Liver (tissue), 3 donors: ENCODE results near the gene PLAAT4.

Experiments
- CTCF ChIP-seq: fragments of 150-350 bp; IDR thresholded peaks from 2 replicates; pipeline ENCODE4 v1.5.1; 2017; ENCODE audit warnings: improper control_type of control experiment, low read depth, low read length; ENCODE audit not compliant: missing input control
- EGR1 ChIP-seq, 2 donors: IDR thresholded peaks; 2 replicates each; pipeline ENCODE4 v1.6.1; 2016 to 2018; ENCODE audit warnings: antibody characterized with exemption in 2 of 2, low read depth in 2 of 2
- GABPA ChIP-seq, 2 donors: IDR thresholded peaks in 1 of 2; conservative IDR thresholded peaks in 1 of 2; 2 replicates each; pipeline ENCODE4 v1.6.1; 2016; ENCODE audit warnings: antibody characterized with exemption in 2 of 2, mild to moderate bottlenecking in 1 of 2, moderate library complexity in 1 of 2
- JUND ChIP-seq, 2 donors: IDR thresholded peaks; 2 replicates each; pipeline ENCODE4 v1.6.1; 2016; ENCODE audit warnings: antibody characterized with exemption in 2 of 2
- MAX ChIP-seq: IDR thresholded peaks from 2 replicates; pipeline ENCODE4 v1.6.1; 2016; ENCODE audit warnings: antibody characterized with exemption
- RAD21 ChIP-seq, 2 donors: IDR thresholded peaks; 2 replicates each; pipeline ENCODE4 v1.6.1; 2016; ENCODE audit warnings: antibody characterized with exemption in 2 of 2, mild to moderate bottlenecking in 2 of 2
- SP1 ChIP-seq: IDR thresholded peaks from 2 replicates; pipeline ENCODE4 v1.6.1; 2018; ENCODE audit warnings: antibody characterized with exemption, mild to moderate bottlenecking
- TAF1 ChIP-seq: conservative IDR thresholded peaks from 2 replicates; pipeline ENCODE4 v1.6.1; 2016; ENCODE audit warnings: antibody characterized with exemption, mild to moderate bottlenecking
- YY1 ChIP-seq: IDR thresholded peaks from 2 replicates; pipeline ENCODE4 v1.6.1; 2016; ENCODE audit warnings: antibody characterized with exemption, mild to moderate bottlenecking
- ZBTB33 ChIP-seq: IDR thresholded peaks from 2 replicates; pipeline ENCODE4 v1.6.1; 2016; ENCODE audit warnings: antibody characterized with exemption
- donor health status: healthy.
- donor health status: healthy.

GRCh38 chr11:63573881-63574855, 37.6 kb downstream of the PLAAT4 start:
- TF ChIP-seq CTCF, result no peak
- no peak for TF ChIP-seq TAF1
- TF ChIP-seq ZBTB33, result no peak
- TF ChIP-seq SP1, result no peak
- TF ChIP-seq MAX, result no peak
- peak; percentile 8 to 12 for TF ChIP-seq RAD21 (IDR thresholded peaks at IDR 0.05)
- no peak for TF ChIP-seq EGR1 (IDR thresholded peaks at IDR 0.05; ENCODE audit: low read depth in 2 of 2)
- no peak for TF ChIP-seq JUND (IDR thresholded peaks at IDR 0.05)
- TF ChIP-seq YY1, result no peak
- peak in 1 of 2 donors; percentile 32 for TF ChIP-seq GABPA (IDR thresholded peaks at IDR 0.05 in 1 of 2, conservative IDR thresholded peaks at IDR 0.05 in 1 of 2)
